Endothelial cell of umbilical vein (primary cell): ENCODE results near the gene SON.

ENCODE experiments used
- CTCF ChIP-seq, 2 donors: IDR thresholded peaks; 1 replicate in 1 of 2; 2 replicates in 1 of 2; pipeline ENCODE4 v1.5.1; 2011; ENCODE audit warnings: low read length in 2 of 2, mild to moderate bottlenecking in 2 of 2, moderate library complexity in 2 of 2, control low read depth in 1 of 2, inconsistent platforms in 1 of 2, low read depth in 1 of 2; ENCODE audit not compliant: insufficient read depth in 1 of 2; ENCODE audit errors: extremely low read depth in 1 of 2
- EZH2 ChIP-seq: IDR thresholded peaks from 2 replicates; pipeline ENCODE4 v1.6.1; 2012; ENCODE audit warnings: borderline replicate concordance, low read depth, mild to moderate bottlenecking, moderate library complexity, low read length, inconsistent platforms; ENCODE audit not compliant: severe bottlenecking
- FOS ChIP-seq: IDR thresholded peaks from 2 replicates; pipeline ENCODE4 v1.6.1; 2011; ENCODE audit warnings: mild to moderate bottlenecking, low read length, moderate library complexity, borderline replicate concordance; ENCODE audit not compliant: insufficient read depth
- JUN ChIP-seq: IDR thresholded peaks from 2 replicates; pipeline ENCODE4 v1.6.1; 2011; ENCODE audit warnings: borderline replicate concordance, low read depth; ENCODE audit not compliant: insufficient read length, insufficient read depth
- POLR2A ChIP-seq: IDR thresholded peaks from 2 replicates; pipeline ENCODE4 v1.6.1; 2012; ENCODE audit warnings: low read depth, mild to moderate bottlenecking, control low read depth, low read length

- TF ChIP-seq JUN = no peak
- no peak for TF ChIP-seq CTCF (IDR thresholded peaks at IDR 0.05; ENCODE audit: extremely low read depth in 1 of 2, insufficient read depth in 1 of 2, low read depth in 1 of 2, low read length in 2 of 2)
- no peak for TF ChIP-seq POLR2A
- no peak for TF ChIP-seq EZH2
- no peak for TF ChIP-seq FOS
Observed at GRCh38 chr21:33584455-33584854, 41.6 kb downstream of the SON start.
